ENCODE data around the gene MAPKAPK3. TPM values are rescaled to one million over a fixed set of nuclear protein-coding genes. Genes with fewer than 3 reads are reported as not detected.

Gene MAPKAPK3
- total RNA-seq, 4 donors from 2014 or later: 66.1 to 147 (median 97.5) TPM

DNA sequence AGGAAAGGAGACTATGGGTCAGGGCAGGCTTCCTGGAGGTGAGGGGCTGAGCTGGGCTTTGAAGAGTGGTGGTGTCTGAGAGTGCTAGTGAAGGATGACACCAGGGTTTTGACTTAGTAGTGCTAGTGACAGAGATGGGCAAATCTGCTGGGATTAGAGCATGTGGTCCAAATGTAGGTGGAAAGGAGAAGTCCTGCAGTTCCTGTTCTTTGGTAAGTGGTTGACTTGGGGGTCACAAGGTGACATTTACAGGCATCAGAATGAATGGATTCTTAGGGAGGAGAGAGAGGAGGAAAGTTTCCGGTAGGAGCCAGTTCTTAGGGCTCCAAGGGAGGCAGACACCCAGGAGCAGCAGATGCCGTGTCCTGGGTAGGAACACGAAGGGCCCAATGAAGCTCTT lies 57.0 kb downstream of the MAPKAPK3 start:
- Histone ChIP-seq H3K36me3 (no peaks in the 10 kb centered on the region), H3K9me3 (no peaks in the 10 kb centered on the region), H3K4me1 (peaks cover 14 to 16% of the 10 kb centered on the region in 2 donors), H3K4me3 (replicated peaks in 1 of 3) (no peak overlapping the region), H3K27me3 (no peaks in the 10 kb centered on the region), H3K27ac (no peak overlapping the region)
- no peak for DNase-seq
- intact Hi-C loops (cut with DNase I): no loop called here
- WGBS, 2 donors: 42 to 75% methylated on average over 3 of the region's 3 CpGs
- TF ChIP-seq, protein P1, sequence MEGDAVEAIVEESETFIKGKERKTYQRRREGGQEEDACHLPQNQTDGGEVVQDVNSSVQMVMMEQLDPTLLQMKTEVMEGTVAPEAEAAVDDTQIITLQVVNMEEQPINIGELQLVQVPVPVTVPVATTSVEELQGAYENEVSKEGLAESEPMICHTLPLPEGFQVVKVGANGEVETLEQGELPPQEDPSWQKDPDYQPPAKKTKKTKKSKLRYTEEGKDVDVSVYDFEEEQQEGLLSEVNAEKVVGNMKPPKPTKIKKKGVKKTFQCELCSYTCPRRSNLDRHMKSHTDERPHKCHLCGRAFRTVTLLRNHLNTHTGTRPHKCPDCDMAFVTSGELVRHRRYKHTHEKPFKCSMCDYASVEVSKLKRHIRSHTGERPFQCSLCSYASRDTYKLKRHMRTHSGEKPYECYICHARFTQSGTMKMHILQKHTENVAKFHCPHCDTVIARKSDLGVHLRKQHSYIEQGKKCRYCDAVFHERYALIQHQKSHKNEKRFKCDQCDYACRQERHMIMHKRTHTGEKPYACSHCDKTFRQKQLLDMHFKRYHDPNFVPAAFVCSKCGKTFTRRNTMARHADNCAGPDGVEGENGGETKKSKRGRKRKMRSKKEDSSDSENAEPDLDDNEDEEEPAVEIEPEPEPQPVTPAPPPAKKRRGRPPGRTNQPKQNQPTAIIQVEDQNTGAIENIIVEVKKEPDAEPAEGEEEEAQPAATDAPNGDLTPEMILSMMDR (IDR thresholded peaks at IDR 0.05): no peak
- TF ChIP-seq POLR2A (IDR thresholded peaks at IDR 0.05): no peak

DNA sequence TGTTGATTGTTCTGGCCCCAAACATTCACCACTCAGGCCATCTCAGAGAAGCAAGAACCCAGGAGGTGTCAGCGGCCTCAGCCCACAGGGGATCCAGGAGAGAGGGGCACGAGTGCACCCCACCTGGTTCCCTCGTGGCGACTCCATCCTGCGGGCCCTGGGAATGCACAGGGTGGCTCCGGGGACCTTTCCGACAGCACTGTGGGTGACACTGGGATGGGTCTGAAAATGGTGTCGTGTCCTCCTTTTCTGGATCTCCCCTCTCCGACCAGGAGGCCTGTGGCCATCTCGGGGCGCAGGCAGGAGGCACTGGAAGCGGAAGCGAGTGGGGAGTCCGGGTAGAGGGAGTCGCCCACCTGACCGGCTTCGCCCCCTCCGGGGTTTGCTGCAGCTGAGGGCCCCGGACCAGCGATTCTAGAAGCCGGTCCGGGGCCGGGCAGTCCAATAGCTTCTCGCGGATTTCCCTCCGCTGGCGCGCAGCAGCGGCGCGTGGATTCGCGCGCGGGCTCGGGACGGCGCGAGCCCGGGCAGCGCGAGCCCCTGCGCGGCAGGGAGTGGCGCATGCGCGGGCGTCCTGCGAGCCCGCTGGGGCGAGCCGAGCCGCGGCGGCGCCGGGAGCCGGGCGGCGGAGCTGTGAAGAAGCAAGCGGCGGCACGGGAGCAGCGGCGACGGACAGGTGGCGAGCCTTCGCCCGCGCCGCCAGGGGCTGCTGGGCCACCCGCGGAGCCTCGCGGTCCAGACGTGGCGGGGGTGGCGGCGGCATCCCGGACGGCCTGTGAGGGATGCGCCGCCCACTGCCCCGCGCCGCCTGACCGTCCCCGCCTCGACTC lies 57.6 kb downstream of the MAPKAPK3 start, which contains the start of gene DOCK3:
Gene DOCK3 (plus strand): TSS at position 579 of the 830 bp plus-strand sequence. CDS start 337 bp downstream, outside the sequence.
- Histone ChIP-seq H3K4me3 (replicated peaks in 1 of 3) (peak within 1 kb of the TSS in 2 of 3 donors; percentile 8 to 37), H3K27me3 (no peaks in the 10 kb centered on the region), H3K27ac (peak within 1 kb of the TSS in 2 of 3 donors; percentile 30 to 55), H3K36me3 (no peaks in the 10 kb centered on the region), H3K9me3 (no peaks in the 10 kb centered on the region), H3K4me1 (peaks cover 14 to 16% of the 10 kb centered on the region in 2 donors)
- intact Hi-C loops (cut with DNase I): no loop called here
- peak; percentile 51 to 78 for TF ChIP-seq POLR2A (IDR thresholded peaks at IDR 0.05)
- TF ChIP-seq, protein P1 (IDR thresholded peaks at IDR 0.05): no peak
- DNase-seq: peak; percentile 76 to 78
- 29 to 62% methylated on average over 2 to 11 of the region's 89 CpGs for WGBS, 2 donors

DNA sequence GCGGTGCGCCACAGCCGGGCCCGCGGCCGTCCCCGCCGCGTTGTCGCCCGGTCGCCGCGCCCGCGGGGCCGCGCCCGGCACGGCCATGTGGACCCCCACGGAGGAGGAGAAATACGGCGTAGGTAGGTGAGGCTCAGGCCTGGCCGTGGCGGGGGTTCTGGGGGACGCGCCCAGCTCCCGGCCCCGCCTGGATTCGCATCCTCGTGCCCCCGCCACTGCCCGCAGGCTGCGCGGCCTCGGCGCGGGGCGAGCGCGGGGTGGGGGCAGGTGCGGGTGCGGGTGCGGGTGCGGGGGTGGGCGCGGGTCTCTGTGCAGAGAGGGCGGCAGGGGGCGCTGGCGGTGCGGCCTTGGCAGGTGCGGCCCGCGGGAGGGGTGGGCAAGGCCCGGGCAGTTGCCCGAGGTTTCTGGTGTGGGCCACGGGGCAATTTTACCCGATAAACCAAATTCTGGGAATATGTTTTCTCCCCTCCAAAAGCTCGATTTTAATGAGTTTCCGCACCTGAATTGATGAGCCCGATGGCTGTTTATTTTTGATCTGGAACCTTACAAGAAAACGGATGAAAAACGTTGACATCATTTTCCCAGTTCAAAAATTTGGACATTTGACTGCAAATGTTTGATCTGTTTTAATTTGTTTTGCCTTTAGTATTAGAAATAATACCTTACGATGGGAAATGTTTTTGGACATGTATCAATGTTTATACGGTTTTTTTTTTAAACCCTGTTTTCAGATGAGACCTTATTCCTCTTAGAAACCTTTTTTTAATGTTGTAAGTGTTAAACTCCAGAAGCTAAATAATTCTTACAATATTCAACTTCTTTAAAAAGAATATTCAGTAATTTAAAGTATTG lies 58.5 kb downstream of the MAPKAPK3 start:
- DNase-seq: peak; percentile 76 to 79
- intact Hi-C loops (cut with DNase I): no loop called here
- Histone ChIP-seq H3K27me3 (no peaks in the 10 kb centered on the region), H3K27ac (no peak overlapping the region), H3K4me3 (replicated peaks in 1 of 3) (peak overlapping the region in 2 of 3 donors; percentile 8 to 37), H3K4me1 (peaks cover 14 to 16% of the 10 kb centered on the region in 2 donors), H3K9me3 (no peaks in the 10 kb centered on the region), H3K36me3 (no peaks in the 10 kb centered on the region)
- WGBS, 2 donors: 7 to 12% methylated on average over 11 to 15 of the region's 65 CpGs
- TF ChIP-seq POLR2A (IDR thresholded peaks at IDR 0.05): no peak
- TF ChIP-seq, protein P1 (IDR thresholded peaks at IDR 0.05): peak in 4 of 6 experiments; percentile 29 to 87 (median 56)

DNA sequence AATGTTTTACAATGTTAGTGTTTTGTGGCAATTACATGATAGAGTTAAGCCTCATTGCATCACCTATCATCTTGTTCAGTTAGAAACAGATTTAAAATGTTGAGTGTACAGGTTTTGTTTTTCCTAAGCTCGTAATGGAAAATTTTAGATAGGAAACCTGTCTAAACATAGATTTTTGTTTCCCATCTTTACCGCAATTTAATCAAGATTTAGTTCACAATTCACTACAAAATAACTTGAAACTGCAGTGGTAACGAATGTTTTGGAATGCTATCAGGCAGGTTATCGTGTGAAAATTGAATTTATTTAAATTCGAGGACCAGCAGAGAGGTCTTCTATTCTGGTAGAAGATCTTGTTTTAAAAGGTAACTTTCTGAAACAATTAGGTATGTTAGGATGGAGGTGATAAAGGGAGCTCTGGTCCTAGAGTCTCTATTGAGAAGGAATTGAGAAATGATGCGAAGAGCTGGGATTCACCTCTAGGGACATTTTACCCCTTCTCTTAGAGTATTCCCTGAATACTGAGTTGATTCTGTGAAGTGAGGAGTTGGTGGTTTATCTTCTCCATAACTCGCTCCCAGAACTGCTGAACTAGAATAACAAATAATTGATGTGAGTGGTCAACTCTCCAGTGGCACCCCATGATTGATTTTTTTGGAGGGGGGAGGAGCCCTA lies 59.2 kb downstream of the MAPKAPK3 start:
- no peak for DNase-seq
- Histone ChIP-seq H3K27me3 (no peaks in the 10 kb centered on the region), H3K27ac (no peak overlapping the region), H3K4me1 (peaks cover 9% of the 10 kb centered on the region in 2 donors), H3K4me3 (replicated peaks in 1 of 3) (no peak overlapping the region), H3K9me3 (no peaks in the 10 kb centered on the region), H3K36me3 (no peaks in the 10 kb centered on the region)
- TF ChIP-seq, protein P1 (IDR thresholded peaks at IDR 0.05): no peak
- intact Hi-C loops (cut with DNase I): no loop called here
- 69 to 70% methylated on average over 7 of the region's 7 CpGs for WGBS, 2 donors
